B cell (primary cell): ENCODE data around the gene SIX1. TPM values are rescaled to one million over a fixed set of nuclear protein-coding genes. Genes with fewer than 3 reads are reported as not detected.

Source experiments
- ATAC-seq: fragments of 200-7000 bp; cut with Tn5 transposase; one replicate; pipeline ENCODE4 v1.10.0; 2021; ENCODE audit warnings: low read depth, mild to moderate bottlenecking, moderate number of reproducible peaks, moderate library complexity
- CTCF ChIA-PET: fragments of 350-600 bp; sonication (Branson Sonifier 250); formaldehyde crosslinking; loops from one replicate; lab custom pipeline; 2021; ENCODE audit warnings: antibody characterized with exemption, inconsistent platforms; lab: Charles Lee
- POLR2A ChIA-PET: fragments of 350-600 bp; sonication (Branson Sonifier 250); formaldehyde crosslinking; loops from one replicate; lab custom pipeline; 2021; ENCODE audit warnings: antibody characterized with exemption; lab: Charles Lee
- DNase-seq: peaks from one replicate; pipeline ENCODE4 v3.0.0; 2013
- H2AFZ ChIP-seq: 2 replicates; pipeline ENCODE4 v1.6.1; 2012; ENCODE audit warnings: mild to moderate bottlenecking, low read depth, low read length; ENCODE audit not compliant: insufficient read depth, poor library complexity, severe bottlenecking
- H3K27ac ChIP-seq, 2 donors: 1 replicate in 1 of 2; 2 replicates in 1 of 2; pipeline ENCODE4 v1.5.1; 2012 to 2013; ENCODE audit warnings: low read length in 2 of 2, mild to moderate bottlenecking in 2 of 2, moderate library complexity in 1 of 2
- H3K27me3 ChIP-seq, 4 experiments: fragments of 200-600 bp in 1 of 4; sonication (generic) in 1 of 4; replicated peaks in 1 of 4; 1 replicate in 2 of 4; 2 replicates in 2 of 4; pipeline versions ENCODE4 v1.6.1 to v1.7.0; 2013 to 2016; ENCODE audit warnings: low read length in 3 of 4, mild to moderate bottlenecking in 2 of 4, mixed read lengths in 1 of 4, moderate library complexity in 1 of 4; ENCODE audit not compliant: insufficient read depth in 4 of 4, control insufficient read depth in 3 of 4; ENCODE audit errors: control extremely low read depth in 1 of 4
- H3K36me3 ChIP-seq, 2 experiments: replicated peaks in 1 of 2; 1 replicate in 1 of 2; 2 replicates in 1 of 2; pipeline versions ENCODE4 v1.6.1 to v1.7.1; 2013; ENCODE audit warnings: low read length in 1 of 2; ENCODE audit not compliant: insufficient read depth in 2 of 2, control insufficient read depth in 1 of 2; ENCODE audit errors: control extremely low read depth in 1 of 2, extremely low read depth in 1 of 2
- H3K4me1 ChIP-seq, 2 donors: fragments of 200-600 bp in 1 of 2; sonication (generic) in 1 of 2; 1 replicate in 1 of 2; 2 replicates in 1 of 2; pipeline versions ENCODE4 v1.5.1 to v1.6.1; 2013 to 2017; ENCODE audit warnings: low read length in 2 of 2; ENCODE audit not compliant: control insufficient read depth in 2 of 2, insufficient read depth in 2 of 2
- H3K4me2 ChIP-seq: replicated peaks from 2 replicates; pipeline ENCODE3; 2012; ENCODE audit warnings: mild to moderate bottlenecking, low read depth, low read length; ENCODE audit not compliant: poor library complexity, severe bottlenecking
- H3K4me3 ChIP-seq, 5 experiments: fragments of 200-600 bp in 1 of 5; sonication (generic) in 1 of 5; 1 replicate in 3 of 5; 2 replicates in 2 of 5; pipeline versions ENCODE4 v1.5.1 to v1.7.0; 2011 to 2016; ENCODE audit warnings: low read length in 4 of 5, mild to moderate bottlenecking in 4 of 5, low read depth in 2 of 5, control low read depth in 1 of 5, moderate library complexity in 1 of 5; ENCODE audit not compliant: insufficient read depth in 1 of 5; ENCODE audit errors: control extremely low read depth in 1 of 5, extremely low read depth in 1 of 5
- H3K79me2 ChIP-seq: fragments of 200-600 bp; sonication (generic); one replicate; pipeline ENCODE4 v1.6.0; 2016; ENCODE audit warnings: low read length; ENCODE audit not compliant: control insufficient read depth, insufficient read depth
- H3K9ac ChIP-seq: fragments of 200-600 bp; sonication (generic); 2 replicates; pipeline ENCODE4 v1.6.1; 2017; ENCODE audit warnings: mild to moderate bottlenecking, low read length, moderate library complexity
- H3K9me3 ChIP-seq, 3 donors: one replicate each; pipeline versions ENCODE4 v1.6.1 to v1.7.1; 2013; ENCODE audit warnings: low read length in 2 of 3; ENCODE audit not compliant: control insufficient read depth in 2 of 3, insufficient read depth in 1 of 3; ENCODE audit errors: control extremely low read depth in 1 of 3
- H4K20me1 ChIP-seq: 2 replicates; pipeline ENCODE4 v1.6.0; 2012; ENCODE audit warnings: mild to moderate bottlenecking, low read length; ENCODE audit not compliant: insufficient read depth, control insufficient read depth, poor library complexity, severe bottlenecking
- H3K27ac Mint-ChIP-seq: one replicate; pipeline ENCODE4 v1.8.0; 2021; ENCODE audit warnings: mixed read lengths
- H3K27me3 Mint-ChIP-seq: one replicate; pipeline ENCODE4 v1.8.0; 2021; ENCODE audit warnings: mixed read lengths
- H3K4me1 Mint-ChIP-seq: one replicate; pipeline ENCODE4 v1.8.0; 2021; ENCODE audit warnings: mixed read lengths
- H3K4me3 Mint-ChIP-seq: one replicate; pipeline ENCODE4 v1.8.0; 2021; ENCODE audit warnings: mixed read lengths
- H3K9me3 Mint-ChIP-seq: one replicate; pipeline ENCODE4 v1.8.0; 2022; ENCODE audit warnings: mixed read lengths; ENCODE audit not compliant: insufficient read depth
- EZH2 ChIP-seq: IDR thresholded peaks from 2 replicates; pipeline ENCODE4 v1.6.1; 2012; ENCODE audit warnings: borderline replicate concordance, low read depth, mild to moderate bottlenecking, moderate library complexity, low read length; ENCODE audit not compliant: insufficient read depth, poor library complexity, severe bottlenecking
- WGBS: methylation state at CpG from one replicate; pipeline ENCODE4 v1.1.5; 2013; ENCODE audit warnings: missing lambda C conversion rate; ENCODE audit not compliant: insufficient coverage; 5-methylcytosine and 5-hydroxymethylcytosine counted together
- intact Hi-C: fragments of 100-400 bp; cut with micrococcal nuclease; formaldehyde crosslinking; loops from one replicate; pipeline ENCODE4 v1.10.0; 2022
- polyA plus RNA-seq: library from polyadenylated mRNA; depleted of rRNA; stranded (reverse); fragments of >200 nt; gene quantifications from 2 replicates; pipeline ENCODE4 v1.2.3, GENCODE V29; 2012
- total RNA-seq, 2 donors: library from RNA; stranded (reverse); fragments of 120-200 nt in 1 of 2; gene quantifications; 1 replicate in 1 of 2; 2 replicates in 1 of 2; pipeline versions ENCODE4 v1.2.3 to v1.2.4, GENCODE V29; 2013 to 2022
- TF ChIP-seq, protein P1 (sequence below): fragments of 200-600 bp; IDR thresholded peaks from one replicate; pipeline ENCODE4 v1.8.0; 2022; ENCODE audit warnings: antibody characterized with exemption, mild to moderate bottlenecking

SIX1 gene
- total and polyA plus RNA-seq, 2 donors (not counting 1 experiment from before 2014, with no cell fraction given): 0.12 to 0.16 TPM

DNA sequence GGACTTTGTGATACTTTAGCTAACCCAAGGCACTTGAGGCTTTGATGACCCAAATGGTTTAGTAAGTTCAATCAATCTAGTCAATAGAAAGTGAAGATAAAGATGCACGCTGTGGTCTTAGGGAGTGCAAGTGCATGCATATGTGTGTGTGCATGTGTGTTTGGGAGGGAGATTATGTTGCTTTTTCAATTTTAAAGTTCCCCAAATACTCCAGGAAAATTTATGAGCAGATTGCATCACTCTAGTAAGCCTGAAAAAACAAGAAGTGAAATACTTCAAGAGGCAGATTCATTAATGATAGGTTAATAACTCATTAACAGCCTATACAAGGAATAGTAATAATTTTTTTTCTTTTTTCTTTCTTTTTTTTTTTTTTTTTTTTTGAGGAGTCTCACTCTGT, 12.4 kb upstream of the SIX1 start:
- no peak overlapping the region for H3K4me3 Mint-ChIP-seq
- Histone ChIP-seq H3K79me2 (no peaks in the 10 kb centered on the region), H3K9me3 (peaks cover 0 to 12% (median 5%) of the 10 kb centered on the region in 3 donors), H3K27ac (no peak overlapping the region), H3K9ac (no peak overlapping the region), H3K36me3 (no peaks in the 10 kb centered on the region), H4K20me1 (no peaks in the 10 kb centered on the region), H2AFZ (no peak overlapping the region), H3K4me2 (no peak overlapping the region), H3K4me1 (peaks cover 13 to 18% of the 10 kb centered on the region in 2 donors), H3K4me3 (no peak overlapping the region), H3K27me3 (peaks cover 3 to 50% (median 42%) of the 10 kb centered on the region in 4 experiments)
- CTCF ChIA-PET: interaction anchor here (0.7 kb wide), 2 partner anchors 20 to 75 kb away, joined by 3 read pairs; no protein-coding TSS in a partner anchor
- POLR2A ChIA-PET: no interaction called here
- no CpG with 5 or more reads among the region's 1 CpG for WGBS
- no peak for TF ChIP-seq EZH2
- TF ChIP-seq, protein P1, sequence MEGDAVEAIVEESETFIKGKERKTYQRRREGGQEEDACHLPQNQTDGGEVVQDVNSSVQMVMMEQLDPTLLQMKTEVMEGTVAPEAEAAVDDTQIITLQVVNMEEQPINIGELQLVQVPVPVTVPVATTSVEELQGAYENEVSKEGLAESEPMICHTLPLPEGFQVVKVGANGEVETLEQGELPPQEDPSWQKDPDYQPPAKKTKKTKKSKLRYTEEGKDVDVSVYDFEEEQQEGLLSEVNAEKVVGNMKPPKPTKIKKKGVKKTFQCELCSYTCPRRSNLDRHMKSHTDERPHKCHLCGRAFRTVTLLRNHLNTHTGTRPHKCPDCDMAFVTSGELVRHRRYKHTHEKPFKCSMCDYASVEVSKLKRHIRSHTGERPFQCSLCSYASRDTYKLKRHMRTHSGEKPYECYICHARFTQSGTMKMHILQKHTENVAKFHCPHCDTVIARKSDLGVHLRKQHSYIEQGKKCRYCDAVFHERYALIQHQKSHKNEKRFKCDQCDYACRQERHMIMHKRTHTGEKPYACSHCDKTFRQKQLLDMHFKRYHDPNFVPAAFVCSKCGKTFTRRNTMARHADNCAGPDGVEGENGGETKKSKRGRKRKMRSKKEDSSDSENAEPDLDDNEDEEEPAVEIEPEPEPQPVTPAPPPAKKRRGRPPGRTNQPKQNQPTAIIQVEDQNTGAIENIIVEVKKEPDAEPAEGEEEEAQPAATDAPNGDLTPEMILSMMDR: no peak
- peaks cover 15% of the 10 kb centered on the region for H3K4me1 Mint-ChIP-seq
- H3K27ac Mint-ChIP-seq: no peak overlapping the region
- intact Hi-C loops: no loop called here
- peaks cover 61% of the 10 kb centered on the region for H3K27me3 Mint-ChIP-seq
- H3K9me3 Mint-ChIP-seq: no peaks in the 10 kb centered on the region
- no peak for DNase-seq
- no peak for ATAC-seq

DNA sequence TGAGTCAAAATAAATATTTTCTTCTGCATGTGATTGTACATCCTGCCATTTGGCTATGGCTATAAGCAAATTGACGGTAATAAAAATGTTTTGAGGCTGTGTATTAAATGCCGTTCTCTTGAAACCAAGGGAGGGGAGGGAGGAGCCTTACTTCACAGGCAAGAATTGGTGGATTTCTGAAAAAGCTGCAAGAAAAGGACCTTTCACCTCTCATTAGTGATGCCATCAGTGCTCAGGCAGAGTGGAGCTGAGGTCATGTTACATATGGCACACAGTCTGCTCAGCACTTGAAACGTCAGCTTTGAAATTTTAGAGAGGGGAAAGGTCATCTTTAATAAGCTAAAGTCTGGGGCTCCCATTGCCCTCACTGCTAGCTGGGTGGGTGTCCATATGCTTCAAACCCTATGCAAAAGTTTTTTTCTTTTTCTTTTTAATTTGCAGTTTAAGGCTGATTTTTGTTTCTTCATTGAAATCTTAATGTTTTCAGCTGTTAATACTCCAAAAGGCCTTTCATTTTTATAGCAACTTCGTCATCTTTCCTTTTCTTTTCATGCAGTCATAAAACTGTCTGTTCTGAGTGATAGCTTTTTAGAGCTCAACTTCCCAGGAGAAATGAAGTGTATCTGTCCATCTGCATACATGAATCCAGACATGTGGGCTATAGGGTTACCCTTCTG, 9.8 kb upstream of the SIX1 start:
- H3K36me3 ChIP-seq: no peaks in the 10 kb centered on the region
- DNase-seq (peak; percentile 8), ATAC-seq (no peak)
- H2AFZ ChIP-seq: no peak overlapping the region
- no peak overlapping the region for H3K27ac ChIP-seq
- peak overlapping the region; percentile 84 for H3K4me3 Mint-ChIP-seq
- no peaks in the 10 kb centered on the region for H3K79me2 ChIP-seq
- TF ChIP-seq EZH2: no peak
- TF ChIP-seq, protein P1: no peak
- intact Hi-C loops: loop anchor here (5.0 kb wide), 2 partner anchors 63 to 323 kb away; partner anchors contain the start of genes SIX4, SLC38A6 and TRMT5
- no peaks in the 10 kb centered on the region for H4K20me1 ChIP-seq
- H3K9me3 ChIP-seq: peaks cover 7 to 30% (median 17%) of the 10 kb centered on the region in 3 donors
- H3K4me3 ChIP-seq: no peak overlapping the region
- H3K27me3 Mint-ChIP-seq: peaks cover 71% of the 10 kb centered on the region
- H3K4me1 Mint-ChIP-seq: peaks cover 33% of the 10 kb centered on the region
- no peak overlapping the region for H3K9ac ChIP-seq
- 37% methylated on average over 3 of the region's 4 CpGs for WGBS
- H3K27me3 ChIP-seq: peaks cover 3 to 68% (median 54%) of the 10 kb centered on the region in 4 experiments
- CTCF ChIA-PET: interaction anchor here (1.0 kb wide), 1 partner anchor 366 kb away, joined by 3 read pairs; no protein-coding TSS in a partner anchor
- no peak overlapping the region for H3K4me2 ChIP-seq
- no peak overlapping the region for H3K27ac Mint-ChIP-seq
- POLR2A ChIA-PET: no interaction called here
- peaks cover 3% of the 10 kb centered on the region for H3K9me3 Mint-ChIP-seq
- H3K4me1 ChIP-seq: peaks cover 27 to 28% of the 10 kb centered on the region in 2 donors
